Choroid plexus epithelial cell (primary cell): ENCODE measurements around the gene MPG.

Source experiments
- DNase-seq: peaks from one replicate; pipeline ENCODE4 v3.0.0-alpha.2; 2010; ENCODE audit warnings: low read depth
- H3K4me3 ChIP-seq: 2 replicates; pipeline ENCODE4 v1.5.1; 2011; ENCODE audit warnings: low read depth, mild to moderate bottlenecking, control low read depth, low read length, moderate library complexity
- TF ChIP-seq, protein P1 (sequence below): conservative IDR thresholded peaks from 2 replicates; pipeline ENCODE4 v1.5.1; 2011; ENCODE audit warnings: low read depth, mild to moderate bottlenecking, control low read depth, inconsistent platforms, low read length, moderate library complexity

MPG gene

DNA sequence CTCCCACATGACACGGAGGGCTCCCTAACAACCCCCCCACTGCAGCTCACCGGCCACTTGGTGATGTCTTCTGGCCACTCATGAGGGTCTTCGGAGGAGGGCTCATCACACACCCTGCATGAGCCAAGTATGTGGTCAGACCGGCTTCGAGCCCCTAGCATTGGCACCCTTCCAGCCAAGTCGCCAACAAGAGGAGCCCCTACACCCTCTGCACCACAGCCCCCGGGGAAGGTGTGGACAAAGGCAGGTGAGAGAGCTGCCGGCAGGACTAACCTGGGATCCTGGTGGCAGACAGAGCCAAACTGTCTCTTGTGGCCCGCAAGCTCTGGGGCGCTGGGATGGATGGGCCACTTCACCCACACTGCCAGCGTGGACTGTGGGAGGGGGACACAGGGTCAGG, 17.9 kb upstream of the MPG start:
- TF ChIP-seq, protein P1, sequence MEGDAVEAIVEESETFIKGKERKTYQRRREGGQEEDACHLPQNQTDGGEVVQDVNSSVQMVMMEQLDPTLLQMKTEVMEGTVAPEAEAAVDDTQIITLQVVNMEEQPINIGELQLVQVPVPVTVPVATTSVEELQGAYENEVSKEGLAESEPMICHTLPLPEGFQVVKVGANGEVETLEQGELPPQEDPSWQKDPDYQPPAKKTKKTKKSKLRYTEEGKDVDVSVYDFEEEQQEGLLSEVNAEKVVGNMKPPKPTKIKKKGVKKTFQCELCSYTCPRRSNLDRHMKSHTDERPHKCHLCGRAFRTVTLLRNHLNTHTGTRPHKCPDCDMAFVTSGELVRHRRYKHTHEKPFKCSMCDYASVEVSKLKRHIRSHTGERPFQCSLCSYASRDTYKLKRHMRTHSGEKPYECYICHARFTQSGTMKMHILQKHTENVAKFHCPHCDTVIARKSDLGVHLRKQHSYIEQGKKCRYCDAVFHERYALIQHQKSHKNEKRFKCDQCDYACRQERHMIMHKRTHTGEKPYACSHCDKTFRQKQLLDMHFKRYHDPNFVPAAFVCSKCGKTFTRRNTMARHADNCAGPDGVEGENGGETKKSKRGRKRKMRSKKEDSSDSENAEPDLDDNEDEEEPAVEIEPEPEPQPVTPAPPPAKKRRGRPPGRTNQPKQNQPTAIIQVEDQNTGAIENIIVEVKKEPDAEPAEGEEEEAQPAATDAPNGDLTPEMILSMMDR = no peak
- DNase-seq = no peak
- H3K4me3 ChIP-seq = no peak overlapping the region

DNA sequence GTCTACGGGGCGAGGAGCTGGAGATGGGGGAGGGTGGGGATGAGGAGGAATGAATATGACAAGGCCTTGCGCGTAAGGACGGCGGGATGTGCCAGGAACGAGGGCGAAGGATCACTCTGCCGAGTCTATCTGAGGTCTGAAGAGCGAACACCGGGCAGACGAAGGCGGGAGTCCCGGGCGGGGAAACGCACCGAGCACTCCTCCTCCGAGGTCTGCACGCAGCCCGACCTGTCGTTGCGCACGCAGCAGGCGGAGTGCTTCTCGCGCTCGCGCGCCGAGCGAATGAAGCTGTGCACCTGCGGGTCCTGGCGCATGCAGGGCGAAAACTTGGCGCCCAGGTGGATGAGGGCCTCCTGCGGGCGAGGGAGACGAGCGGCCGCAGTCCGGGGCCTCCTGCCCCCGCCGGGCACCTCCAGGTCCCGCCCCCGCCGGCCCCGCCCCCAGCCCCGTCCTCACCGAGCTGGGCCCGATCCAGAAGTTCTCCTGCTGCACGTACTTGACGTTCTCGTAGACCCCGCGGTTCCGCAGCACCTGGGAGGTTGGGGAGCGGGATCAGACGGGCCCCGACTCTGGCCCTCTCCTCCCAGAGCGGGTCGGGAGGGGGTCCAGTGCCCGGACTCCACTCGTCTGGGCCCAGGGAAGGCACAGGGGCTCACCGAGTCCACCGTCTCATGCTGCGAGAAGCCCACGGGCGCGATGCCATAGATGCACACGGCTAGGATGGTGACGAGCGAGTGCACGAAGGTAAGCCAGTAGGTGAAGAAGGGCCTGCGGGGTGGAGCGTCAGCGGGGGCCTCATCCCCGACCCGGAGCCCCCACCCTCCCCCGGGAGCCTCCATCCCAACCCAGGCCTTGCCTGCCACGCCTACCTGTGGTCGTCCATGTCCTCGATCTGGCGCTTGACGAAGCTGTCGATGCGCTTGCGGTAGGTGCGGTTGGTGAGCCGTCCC, 16.8 kb upstream of the MPG start:
- TF ChIP-seq, protein P1 = no peak
- DNase-seq = no peak
- H3K4me3 ChIP-seq = no peak overlapping the region

DNA sequence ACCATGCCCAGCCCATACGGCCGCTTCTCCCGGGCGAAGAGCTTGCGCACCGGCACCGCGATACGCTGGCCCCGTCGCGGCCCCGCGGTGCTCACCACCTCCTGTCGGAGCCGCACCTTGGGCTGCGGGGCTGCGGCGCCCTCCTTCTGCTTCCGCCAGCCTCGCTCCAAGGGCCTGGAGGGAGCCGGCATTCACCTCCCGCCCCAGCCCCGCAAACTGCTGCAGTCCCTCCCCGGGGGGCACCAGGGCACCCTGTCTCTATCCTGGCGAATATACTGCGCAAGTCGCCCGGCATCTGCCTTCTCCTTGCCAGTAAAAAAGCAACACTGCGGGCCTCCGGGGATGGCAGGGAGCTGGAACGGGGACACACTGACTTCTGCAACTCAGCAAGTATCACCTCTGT, 16.1 kb upstream of the MPG start:
- TF ChIP-seq, protein P1 = no peak
- DNase-seq = no peak
- H3K4me3 ChIP-seq = no peak overlapping the region

DNA sequence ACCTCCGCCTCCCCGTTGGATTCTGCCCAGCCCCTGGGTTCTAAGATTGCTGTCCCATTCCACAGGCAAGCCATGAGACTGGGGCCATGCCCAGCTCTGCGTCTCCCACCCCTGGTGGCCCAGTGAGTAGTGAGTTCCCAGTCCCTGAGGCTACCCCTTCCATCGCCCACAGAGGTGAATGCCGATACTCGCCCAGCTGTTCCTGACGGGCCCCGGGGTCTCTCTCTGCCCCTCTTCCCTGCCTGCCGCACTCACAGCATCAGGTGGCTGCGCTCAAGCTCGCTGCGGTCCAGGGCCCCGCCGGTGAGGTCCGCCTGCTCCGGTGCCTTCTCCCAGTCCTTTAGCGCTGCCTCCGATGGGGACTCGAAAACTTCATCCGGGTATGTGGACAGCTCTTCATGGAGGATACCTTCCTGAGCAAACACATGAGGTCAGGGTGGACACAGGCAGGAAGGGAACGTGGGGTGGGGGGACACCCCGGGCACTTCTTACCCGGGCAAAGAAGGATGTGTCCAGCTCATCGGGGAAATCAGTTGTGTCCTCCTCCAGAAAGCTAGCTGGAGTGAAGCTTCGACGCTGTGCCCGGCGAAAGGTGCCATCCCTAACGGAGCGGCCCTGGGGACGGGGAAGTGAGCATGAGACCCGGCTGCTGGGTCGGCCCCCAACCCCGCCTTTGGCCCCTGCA, 15.6 kb upstream of the MPG start:
- TF ChIP-seq, protein P1 = no peak
- no peak for DNase-seq
- H3K4me3 ChIP-seq = no peak overlapping the region

DNA sequence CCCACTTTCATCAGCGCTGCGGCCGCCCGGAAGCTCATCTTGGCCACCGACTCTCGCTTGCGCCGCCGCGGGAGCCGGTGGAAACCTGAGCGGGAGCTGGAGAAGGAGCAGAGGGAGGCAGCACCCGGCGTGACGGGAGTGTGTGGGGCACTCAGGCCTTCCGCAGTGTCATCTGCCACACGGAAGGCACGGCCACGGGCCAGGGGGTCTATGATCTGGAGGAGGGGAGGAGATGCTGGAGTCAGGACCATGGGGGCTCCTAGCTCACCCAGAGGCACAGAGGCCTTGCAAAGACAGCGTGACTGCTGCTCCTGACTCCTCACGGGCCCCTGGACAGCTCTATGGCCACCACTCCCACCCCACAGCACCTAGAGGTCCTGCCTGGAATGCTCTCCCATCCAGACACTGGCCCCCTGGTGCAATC, 15.0 kb upstream of the MPG start:
- TF ChIP-seq, protein P1 = no peak
- no peak for DNase-seq

DNA sequence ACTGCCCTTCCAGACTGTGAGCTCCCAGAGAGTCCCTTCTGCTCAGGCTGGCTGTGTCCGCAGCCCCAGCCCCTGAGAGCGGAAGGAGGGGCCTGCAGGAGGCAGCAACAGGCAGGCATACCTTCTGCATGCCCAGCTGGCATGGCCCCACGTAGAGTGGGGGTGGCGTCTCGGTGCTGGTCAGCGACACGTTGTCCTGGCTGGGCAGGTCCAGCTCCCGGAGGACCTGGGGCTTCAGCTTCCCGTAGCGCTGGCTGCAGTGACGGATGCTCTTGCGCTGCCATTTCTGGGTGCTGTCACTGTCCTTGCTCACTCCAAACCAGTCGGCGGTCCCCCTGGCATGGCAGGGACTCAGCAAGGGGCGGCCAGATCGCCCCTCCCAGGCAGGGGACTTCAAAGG, 14.6 kb upstream of the MPG start:
- no peak overlapping the region for H3K4me3 ChIP-seq
- no peak for DNase-seq
- TF ChIP-seq, protein P1 = no peak

More for the DNA sequence above, 15.0 kb upstream of the MPG start:
- no peak overlapping the region for H3K4me3 ChIP-seq
